Measurements from ENCODE around the gene SLC22A3.

DNA sequence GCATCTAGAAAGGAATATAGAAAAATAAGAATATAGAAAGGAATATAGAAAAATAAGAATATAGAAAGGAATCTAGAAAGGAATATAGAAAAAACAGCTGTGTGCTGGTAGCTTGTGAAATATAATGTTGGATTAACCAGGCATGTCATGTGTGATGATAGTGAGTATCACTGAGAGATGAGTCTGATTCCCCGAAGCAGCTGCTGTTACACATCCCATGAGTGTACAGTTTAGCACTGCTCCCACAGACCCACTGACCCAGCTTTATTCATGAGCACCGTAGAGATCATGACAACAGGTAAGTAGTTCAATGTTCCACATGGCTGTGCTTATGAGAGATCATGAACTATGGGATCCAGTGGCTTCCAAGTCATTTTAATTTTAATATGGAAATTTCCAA, 64.8 kb downstream of the SLC22A3 start:
- TF ChIP-seq, protein P1, sequence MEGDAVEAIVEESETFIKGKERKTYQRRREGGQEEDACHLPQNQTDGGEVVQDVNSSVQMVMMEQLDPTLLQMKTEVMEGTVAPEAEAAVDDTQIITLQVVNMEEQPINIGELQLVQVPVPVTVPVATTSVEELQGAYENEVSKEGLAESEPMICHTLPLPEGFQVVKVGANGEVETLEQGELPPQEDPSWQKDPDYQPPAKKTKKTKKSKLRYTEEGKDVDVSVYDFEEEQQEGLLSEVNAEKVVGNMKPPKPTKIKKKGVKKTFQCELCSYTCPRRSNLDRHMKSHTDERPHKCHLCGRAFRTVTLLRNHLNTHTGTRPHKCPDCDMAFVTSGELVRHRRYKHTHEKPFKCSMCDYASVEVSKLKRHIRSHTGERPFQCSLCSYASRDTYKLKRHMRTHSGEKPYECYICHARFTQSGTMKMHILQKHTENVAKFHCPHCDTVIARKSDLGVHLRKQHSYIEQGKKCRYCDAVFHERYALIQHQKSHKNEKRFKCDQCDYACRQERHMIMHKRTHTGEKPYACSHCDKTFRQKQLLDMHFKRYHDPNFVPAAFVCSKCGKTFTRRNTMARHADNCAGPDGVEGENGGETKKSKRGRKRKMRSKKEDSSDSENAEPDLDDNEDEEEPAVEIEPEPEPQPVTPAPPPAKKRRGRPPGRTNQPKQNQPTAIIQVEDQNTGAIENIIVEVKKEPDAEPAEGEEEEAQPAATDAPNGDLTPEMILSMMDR (conservative IDR thresholded peaks at IDR 0.05 in 1 of 2, IDR thresholded peaks at IDR 0.05 in 1 of 2; ENCODE audit: extremely low read depth in 1 of 2, insufficient read depth in 1 of 2, low read depth in 1 of 2, low read length in 2 of 2) = no peak
- no peak for TF ChIP-seq EZH2 (IDR thresholded peaks at IDR 0.05; ENCODE audit: borderline replicate concordance, low read length)

Measured in mammary epithelial cell (primary cell).